ENCODE results near the gene IGFBP6.

DNA sequence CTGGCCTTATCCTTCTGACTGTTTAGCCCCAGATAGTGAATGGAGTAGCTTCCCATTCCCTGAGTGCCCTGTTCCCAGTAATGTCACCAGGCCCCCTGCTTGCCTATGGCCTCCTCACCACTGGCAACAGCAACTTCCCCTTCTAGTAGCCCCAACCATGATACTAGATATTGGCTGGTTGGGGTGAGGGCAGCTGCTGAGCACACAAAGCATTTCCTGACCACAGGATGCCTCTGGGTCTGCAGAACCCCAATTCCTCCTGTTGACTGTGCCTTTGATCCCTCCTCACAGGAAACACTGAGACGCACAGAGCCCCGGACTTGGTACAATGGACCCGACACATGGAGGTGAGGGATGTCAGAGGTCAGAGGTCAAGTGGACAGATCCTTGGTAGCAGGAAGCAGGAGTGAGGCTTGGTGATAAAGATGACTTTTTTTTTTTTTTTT is 6.4 kb downstream of the IGFBP6 start:
- no peak for TF ChIP-seq POLR2A (IDR thresholded peaks at IDR 0.05)
- TF ChIP-seq, protein P1, sequence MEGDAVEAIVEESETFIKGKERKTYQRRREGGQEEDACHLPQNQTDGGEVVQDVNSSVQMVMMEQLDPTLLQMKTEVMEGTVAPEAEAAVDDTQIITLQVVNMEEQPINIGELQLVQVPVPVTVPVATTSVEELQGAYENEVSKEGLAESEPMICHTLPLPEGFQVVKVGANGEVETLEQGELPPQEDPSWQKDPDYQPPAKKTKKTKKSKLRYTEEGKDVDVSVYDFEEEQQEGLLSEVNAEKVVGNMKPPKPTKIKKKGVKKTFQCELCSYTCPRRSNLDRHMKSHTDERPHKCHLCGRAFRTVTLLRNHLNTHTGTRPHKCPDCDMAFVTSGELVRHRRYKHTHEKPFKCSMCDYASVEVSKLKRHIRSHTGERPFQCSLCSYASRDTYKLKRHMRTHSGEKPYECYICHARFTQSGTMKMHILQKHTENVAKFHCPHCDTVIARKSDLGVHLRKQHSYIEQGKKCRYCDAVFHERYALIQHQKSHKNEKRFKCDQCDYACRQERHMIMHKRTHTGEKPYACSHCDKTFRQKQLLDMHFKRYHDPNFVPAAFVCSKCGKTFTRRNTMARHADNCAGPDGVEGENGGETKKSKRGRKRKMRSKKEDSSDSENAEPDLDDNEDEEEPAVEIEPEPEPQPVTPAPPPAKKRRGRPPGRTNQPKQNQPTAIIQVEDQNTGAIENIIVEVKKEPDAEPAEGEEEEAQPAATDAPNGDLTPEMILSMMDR (IDR thresholded peaks at IDR 0.05): no peak

Data from thyroid gland (tissue), 4 donors.